Measurements from ENCODE around the gene DNAH2. TPM values are rescaled to one million over a fixed set of nuclear protein-coding genes. Genes with fewer than 3 reads are reported as not detected.

DNAH2 gene
- total and polyA plus RNA-seq, 2 donors (not counting 1 experiment from before 2014, with no cell fraction given): 0.08 to 0.17 TPM

- Histone ChIP-seq H3K27me3 (ENCODE audit: control insufficient read depth, insufficient read depth, low read length) (peaks cover 24% of the 10 kb centered on the region), H3K36me3 (ENCODE audit: control insufficient read depth, insufficient read depth, low read length) (no peaks in the 10 kb centered on the region), H3K4me3 (replicated peaks in 1 of 4; ENCODE audit: control extremely low read depth in 1 of 4, insufficient read depth in 1 of 4, low read depth in 3 of 4, low read length in 4 of 4) (no peak overlapping the region), H4K20me1 (ENCODE audit: control insufficient read depth, extremely low read depth, insufficient read depth, low read length) (no peaks in the 10 kb centered on the region), H3K9ac (ENCODE audit: insufficient read depth, low read length) (no peak overlapping the region), H3K27ac (ENCODE audit: insufficient read depth, low read length) (no peak overlapping the region), H3K9me3 (ENCODE audit: control insufficient read depth, insufficient read depth, low read depth, low read length) (no peaks in the 10 kb centered on the region), H3K4me1 (ENCODE audit: control insufficient read depth, extremely low read depth, insufficient read depth, low read length) (no peaks in the 10 kb centered on the region), H3K4me2 (ENCODE audit: extremely low read depth, insufficient read depth, low read length) (no peak overlapping the region), H3K79me2 (ENCODE audit: control insufficient read depth, insufficient read depth, low read length) (no peaks in the 10 kb centered on the region), H2AFZ (ENCODE audit: low read length) (no peak overlapping the region)
- TF ChIP-seq EZH2 (IDR thresholded peaks at IDR 0.05; ENCODE audit: low read length, missing control alignments) (no peak), CTCF (conservative IDR thresholded peaks at IDR 0.05 in 1 of 2, IDR thresholded peaks at IDR 0.05 in 1 of 2; ENCODE audit: low read depth in 1 of 2, low read length in 2 of 2) (no peak)
- DNase-seq (ENCODE audit: low read depth in 2 of 2): no peak
These were observed 15.5 kb downstream of the DNAH2 start for GRCh38 chr17:7732981-7733539.

GRCh38 chr17:7737601-7738000 lies 20.1 kb downstream of the DNAH2 start:
- Histone ChIP-seq H3K4me1 (ENCODE audit: control insufficient read depth, extremely low read depth, insufficient read depth, low read length) (no peaks in the 10 kb centered on the region), H3K4me3 (replicated peaks in 1 of 4; ENCODE audit: control extremely low read depth in 1 of 4, insufficient read depth in 1 of 4, low read depth in 3 of 4, low read length in 4 of 4) (no peak overlapping the region), H3K9me3 (ENCODE audit: control insufficient read depth, insufficient read depth, low read depth, low read length) (no peaks in the 10 kb centered on the region), H3K9ac (ENCODE audit: insufficient read depth, low read length) (no peak overlapping the region), H3K27ac (ENCODE audit: insufficient read depth, low read length) (no peak overlapping the region), H2AFZ (ENCODE audit: low read length) (no peak overlapping the region), H3K4me2 (ENCODE audit: extremely low read depth, insufficient read depth, low read length) (no peak overlapping the region), H3K36me3 (ENCODE audit: control insufficient read depth, insufficient read depth, low read length) (no peaks in the 10 kb centered on the region), H3K79me2 (ENCODE audit: control insufficient read depth, insufficient read depth, low read length) (no peaks in the 10 kb centered on the region), H4K20me1 (ENCODE audit: control insufficient read depth, extremely low read depth, insufficient read depth, low read length) (no peaks in the 10 kb centered on the region), H3K27me3 (ENCODE audit: control insufficient read depth, insufficient read depth, low read length) (peaks cover 42% of the 10 kb centered on the region)
- TF ChIP-seq CTCF (conservative IDR thresholded peaks at IDR 0.05 in 1 of 2, IDR thresholded peaks at IDR 0.05 in 1 of 2; ENCODE audit: low read depth in 1 of 2, low read length in 2 of 2) (no peak), EZH2 (IDR thresholded peaks at IDR 0.05; ENCODE audit: low read length, missing control alignments) (no peak)
- DNase-seq (ENCODE audit: low read depth in 2 of 2): no peak

GRCh38 chr17:7739746-7740145 lies 22.2 kb downstream of the DNAH2 start:
- TF ChIP-seq EZH2 (IDR thresholded peaks at IDR 0.05; ENCODE audit: low read length, missing control alignments) (no peak), CTCF (conservative IDR thresholded peaks at IDR 0.05 in 1 of 2, IDR thresholded peaks at IDR 0.05 in 1 of 2; ENCODE audit: low read depth in 1 of 2, low read length in 2 of 2) (no peak)
- Histone ChIP-seq H3K4me1 (ENCODE audit: control insufficient read depth, extremely low read depth, insufficient read depth, low read length) (no peaks in the 10 kb centered on the region), H3K4me3 (replicated peaks in 1 of 4; ENCODE audit: control extremely low read depth in 1 of 4, insufficient read depth in 1 of 4, low read depth in 3 of 4, low read length in 4 of 4) (no peak overlapping the region), H3K27me3 (ENCODE audit: control insufficient read depth, insufficient read depth, low read length) (peaks cover 32% of the 10 kb centered on the region), H2AFZ (ENCODE audit: low read length) (no peak overlapping the region), H3K4me2 (ENCODE audit: extremely low read depth, insufficient read depth, low read length) (no peak overlapping the region), H3K9me3 (ENCODE audit: control insufficient read depth, insufficient read depth, low read depth, low read length) (no peaks in the 10 kb centered on the region), H3K36me3 (ENCODE audit: control insufficient read depth, insufficient read depth, low read length) (no peaks in the 10 kb centered on the region), H3K9ac (ENCODE audit: insufficient read depth, low read length) (no peak overlapping the region), H3K79me2 (ENCODE audit: control insufficient read depth, insufficient read depth, low read length) (no peaks in the 10 kb centered on the region), H3K27ac (ENCODE audit: insufficient read depth, low read length) (no peak overlapping the region), H4K20me1 (ENCODE audit: control insufficient read depth, extremely low read depth, insufficient read depth, low read length) (no peaks in the 10 kb centered on the region)
- DNase-seq (ENCODE audit: low read depth in 2 of 2): no peak

All from fibroblast of lung (primary cell).